Stimulated activated CD4-positive, alpha-beta T cell treated with anti-CD3 and anti-CD28 coated beads, Interleukin-1b, Interleukin-23, amount 100 ng/mL, for 24 hours (primary cell): ENCODE measurements around the gene TUSC2.
A peak's percentile ranks its signal among the peaks of the same experiment; 100 is the strongest.
"Not testable (repeated sequence)": the region's sequence is repeated elsewhere in the genome, so short reads cannot be mapped to it uniquely, and the experiment has no call there.

Experiments
- DNase-seq, 4 experiments: peaks; one replicate each; pipeline ENCODE4 v3.0.0-alpha.2; 2020; ENCODE audit warnings: low read depth in 4 of 4, low spot score in 1 of 4

The TUSC2 gene

GRCh38 chr3:50319181-50319893 is 8.7 kb downstream of the TUSC2 start:
- DNase-seq: no peak

- no peak for DNase-seq
Observed at GRCh38 chr3:50318615-50319014, 9.4 kb downstream of the TUSC2 start.

GRCh38 chr3:50318163-50318562 is 9.9 kb downstream of the TUSC2 start:
- no peak for DNase-seq

GRCh38 chr3:50317300-50317699 is 10.7 kb downstream of the TUSC2 start:
- DNase-seq: no peak

GRCh38 chr3:50316657-50317242 is 11.3 kb downstream of the TUSC2 start:
- DNase-seq: no peak

- DNase-seq: no peak
Observed at GRCh38 chr3:50314816-50315215, 13.2 kb downstream of the TUSC2 start.

- no peak for DNase-seq
Observed at GRCh38 chr3:50314342-50314741, 13.7 kb downstream of the TUSC2 start.

GRCh38 chr3:50312041-50312440 is 16.0 kb downstream of the TUSC2 start:
- not testable (repeated sequence) for DNase-seq

GRCh38 chr3:50304601-50305000 is 23.4 kb downstream of the TUSC2 start:
- DNase-seq: no peak

- no peak for DNase-seq
Observed at GRCh38 chr3:50303013-50303815, 24.8 kb downstream of the TUSC2 start, which contains the start of gene HYAL1. Gene HYAL1, minus strand, starts transcription at chr3:50303574. Its CDS starts 618 bp downstream, at chr3:50302956.

- no peak for DNase-seq
Observed at GRCh38 chr3:50302095-50303012, 25.7 kb downstream of the TUSC2 start.

- DNase-seq: no peak
Observed at GRCh38 chr3:50300681-50301254, 27.3 kb downstream of the TUSC2 start.

GRCh38 chr3:50299929-50300680 is 27.9 kb downstream of the TUSC2 start:
- DNase-seq: no peak

GRCh38 chr3:50299638-50299928 is 28.4 kb downstream of the TUSC2 start:
- no peak for DNase-seq

GRCh38 chr3:50298836-50299637 is 29.0 kb downstream of the TUSC2 start, which contains the start of the genes HYAL3 and NAA80:
Gene HYAL3, minus strand, starts transcription at chr3:50299405. Its CDS starts 3,803 bp downstream, at chr3:50295602.
Gene NAA80, minus strand, starts transcription at chr3:50299405. Its CDS starts 1,942 bp downstream, at chr3:50297463.
- DNase-seq: peak; percentile 94 to 98 (median 98)

GRCh38 chr3:50297896-50298725 is 29.9 kb downstream of the TUSC2 start:
- no peak for DNase-seq

- no peak for DNase-seq
Observed at GRCh38 chr3:50297384-50297775, 30.6 kb downstream of the TUSC2 start.

- DNase-seq: no peak
Observed at GRCh38 chr3:50296721-50297383, 31.2 kb downstream of the TUSC2 start.
